ENCODE data around the gene TMC5. TPM values are rescaled to one million over a fixed set of nuclear protein-coding genes. Genes with fewer than 3 reads are reported as not detected.

The TMC5 gene
- total and polyA plus RNA-seq, 2 of the 8 experiments (the other 6 are each of a cell fraction or from before 2014, with no cell fraction given): 1.6 to 1.8 TPM

DNA sequence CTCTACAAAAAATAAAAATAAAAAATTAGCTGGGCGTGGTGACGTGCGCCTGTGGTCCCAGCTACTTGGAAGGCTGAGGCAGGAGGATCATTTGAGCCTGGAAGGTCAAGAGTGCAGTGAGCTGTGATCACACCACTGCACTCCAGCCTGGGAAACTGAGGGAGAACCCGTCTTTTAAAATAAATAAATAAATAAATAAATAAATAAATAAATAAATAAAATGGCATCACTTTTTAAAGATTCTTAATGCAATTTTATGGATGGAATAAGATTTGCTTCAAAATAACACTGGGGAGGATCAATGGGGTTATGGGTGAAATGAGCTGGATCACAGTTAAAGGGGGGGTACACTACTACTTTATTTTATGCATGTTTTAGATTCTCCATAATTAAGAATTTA, 89.3 kb downstream of the TMC5 start (continued):
- TF ChIP-seq, protein P1, sequence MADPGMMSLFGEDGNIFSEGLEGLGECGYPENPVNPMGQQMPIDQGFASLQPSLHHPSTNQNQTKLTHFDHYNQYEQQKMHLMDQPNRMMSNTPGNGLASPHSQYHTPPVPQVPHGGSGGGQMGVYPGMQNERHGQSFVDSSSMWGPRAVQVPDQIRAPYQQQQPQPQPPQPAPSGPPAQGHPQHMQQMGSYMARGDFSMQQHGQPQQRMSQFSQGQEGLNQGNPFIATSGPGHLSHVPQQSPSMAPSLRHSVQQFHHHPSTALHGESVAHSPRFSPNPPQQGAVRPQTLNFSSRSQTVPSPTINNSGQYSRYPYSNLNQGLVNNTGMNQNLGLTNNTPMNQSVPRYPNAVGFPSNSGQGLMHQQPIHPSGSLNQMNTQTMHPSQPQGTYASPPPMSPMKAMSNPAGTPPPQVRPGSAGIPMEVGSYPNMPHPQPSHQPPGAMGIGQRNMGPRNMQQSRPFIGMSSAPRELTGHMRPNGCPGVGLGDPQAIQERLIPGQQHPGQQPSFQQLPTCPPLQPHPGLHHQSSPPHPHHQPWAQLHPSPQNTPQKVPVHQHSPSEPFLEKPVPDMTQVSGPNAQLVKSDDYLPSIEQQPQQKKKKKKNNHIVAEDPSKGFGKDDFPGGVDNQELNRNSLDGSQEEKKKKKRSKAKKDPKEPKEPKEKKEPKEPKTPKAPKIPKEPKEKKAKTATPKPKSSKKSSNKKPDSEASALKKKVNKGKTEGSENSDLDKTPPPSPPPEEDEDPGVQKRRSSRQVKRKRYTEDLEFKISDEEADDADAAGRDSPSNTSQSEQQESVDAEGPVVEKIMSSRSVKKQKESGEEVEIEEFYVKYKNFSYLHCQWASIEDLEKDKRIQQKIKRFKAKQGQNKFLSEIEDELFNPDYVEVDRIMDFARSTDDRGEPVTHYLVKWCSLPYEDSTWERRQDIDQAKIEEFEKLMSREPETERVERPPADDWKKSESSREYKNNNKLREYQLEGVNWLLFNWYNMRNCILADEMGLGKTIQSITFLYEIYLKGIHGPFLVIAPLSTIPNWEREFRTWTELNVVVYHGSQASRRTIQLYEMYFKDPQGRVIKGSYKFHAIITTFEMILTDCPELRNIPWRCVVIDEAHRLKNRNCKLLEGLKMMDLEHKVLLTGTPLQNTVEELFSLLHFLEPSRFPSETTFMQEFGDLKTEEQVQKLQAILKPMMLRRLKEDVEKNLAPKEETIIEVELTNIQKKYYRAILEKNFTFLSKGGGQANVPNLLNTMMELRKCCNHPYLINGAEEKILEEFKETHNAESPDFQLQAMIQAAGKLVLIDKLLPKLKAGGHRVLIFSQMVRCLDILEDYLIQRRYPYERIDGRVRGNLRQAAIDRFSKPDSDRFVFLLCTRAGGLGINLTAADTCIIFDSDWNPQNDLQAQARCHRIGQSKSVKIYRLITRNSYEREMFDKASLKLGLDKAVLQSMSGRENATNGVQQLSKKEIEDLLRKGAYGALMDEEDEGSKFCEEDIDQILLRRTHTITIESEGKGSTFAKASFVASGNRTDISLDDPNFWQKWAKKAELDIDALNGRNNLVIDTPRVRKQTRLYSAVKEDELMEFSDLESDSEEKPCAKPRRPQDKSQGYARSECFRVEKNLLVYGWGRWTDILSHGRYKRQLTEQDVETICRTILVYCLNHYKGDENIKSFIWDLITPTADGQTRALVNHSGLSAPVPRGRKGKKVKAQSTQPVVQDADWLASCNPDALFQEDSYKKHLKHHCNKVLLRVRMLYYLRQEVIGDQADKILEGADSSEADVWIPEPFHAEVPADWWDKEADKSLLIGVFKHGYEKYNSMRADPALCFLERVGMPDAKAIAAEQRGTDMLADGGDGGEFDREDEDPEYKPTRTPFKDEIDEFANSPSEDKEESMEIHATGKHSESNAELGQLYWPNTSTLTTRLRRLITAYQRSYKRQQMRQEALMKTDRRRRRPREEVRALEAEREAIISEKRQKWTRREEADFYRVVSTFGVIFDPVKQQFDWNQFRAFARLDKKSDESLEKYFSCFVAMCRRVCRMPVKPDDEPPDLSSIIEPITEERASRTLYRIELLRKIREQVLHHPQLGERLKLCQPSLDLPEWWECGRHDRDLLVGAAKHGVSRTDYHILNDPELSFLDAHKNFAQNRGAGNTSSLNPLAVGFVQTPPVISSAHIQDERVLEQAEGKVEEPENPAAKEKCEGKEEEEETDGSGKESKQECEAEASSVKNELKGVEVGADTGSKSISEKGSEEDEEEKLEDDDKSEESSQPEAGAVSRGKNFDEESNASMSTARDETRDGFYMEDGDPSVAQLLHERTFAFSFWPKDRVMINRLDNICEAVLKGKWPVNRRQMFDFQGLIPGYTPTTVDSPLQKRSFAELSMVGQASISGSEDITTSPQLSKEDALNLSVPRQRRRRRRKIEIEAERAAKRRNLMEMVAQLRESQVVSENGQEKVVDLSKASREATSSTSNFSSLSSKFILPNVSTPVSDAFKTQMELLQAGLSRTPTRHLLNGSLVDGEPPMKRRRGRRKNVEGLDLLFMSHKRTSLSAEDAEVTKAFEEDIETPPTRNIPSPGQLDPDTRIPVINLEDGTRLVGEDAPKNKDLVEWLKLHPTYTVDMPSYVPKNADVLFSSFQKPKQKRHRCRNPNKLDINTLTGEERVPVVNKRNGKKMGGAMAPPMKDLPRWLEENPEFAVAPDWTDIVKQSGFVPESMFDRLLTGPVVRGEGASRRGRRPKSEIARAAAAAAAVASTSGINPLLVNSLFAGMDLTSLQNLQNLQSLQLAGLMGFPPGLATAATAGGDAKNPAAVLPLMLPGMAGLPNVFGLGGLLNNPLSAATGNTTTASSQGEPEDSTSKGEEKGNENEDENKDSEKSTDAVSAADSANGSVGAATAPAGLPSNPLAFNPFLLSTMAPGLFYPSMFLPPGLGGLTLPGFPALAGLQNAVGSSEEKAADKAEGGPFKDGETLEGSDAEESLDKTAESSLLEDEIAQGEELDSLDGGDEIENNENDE (IDR thresholded peaks at IDR 0.05; ENCODE audit: insufficient replicate concordance, low read length): no peak
- no peak for TF ChIP-seq CBX5 (IDR thresholded peaks at IDR 0.05; ENCODE audit: low read depth, low read length)
- TF ChIP-seq YY1 (IDR thresholded peaks at IDR 0.05; ENCODE audit: low read depth, low read length): no peak
- TF ChIP-seq BCL11A (IDR thresholded peaks at IDR 0.05; ENCODE audit: low read depth in 2 of 2, low read length in 2 of 2): no peak
- TF ChIP-seq CBX8 (IDR thresholded peaks at IDR 0.05; ENCODE audit: borderline replicate concordance, low read depth, low read length): no peak
- no peak for TF ChIP-seq HDAC6 (IDR thresholded peaks at IDR 0.05; ENCODE audit: low read depth, low read length)
- TF ChIP-seq SAP30 (IDR thresholded peaks at IDR 0.05; ENCODE audit: insufficient read depth, insufficient replicate concordance, low read length): no peak
- TF ChIP-seq, protein P2, sequence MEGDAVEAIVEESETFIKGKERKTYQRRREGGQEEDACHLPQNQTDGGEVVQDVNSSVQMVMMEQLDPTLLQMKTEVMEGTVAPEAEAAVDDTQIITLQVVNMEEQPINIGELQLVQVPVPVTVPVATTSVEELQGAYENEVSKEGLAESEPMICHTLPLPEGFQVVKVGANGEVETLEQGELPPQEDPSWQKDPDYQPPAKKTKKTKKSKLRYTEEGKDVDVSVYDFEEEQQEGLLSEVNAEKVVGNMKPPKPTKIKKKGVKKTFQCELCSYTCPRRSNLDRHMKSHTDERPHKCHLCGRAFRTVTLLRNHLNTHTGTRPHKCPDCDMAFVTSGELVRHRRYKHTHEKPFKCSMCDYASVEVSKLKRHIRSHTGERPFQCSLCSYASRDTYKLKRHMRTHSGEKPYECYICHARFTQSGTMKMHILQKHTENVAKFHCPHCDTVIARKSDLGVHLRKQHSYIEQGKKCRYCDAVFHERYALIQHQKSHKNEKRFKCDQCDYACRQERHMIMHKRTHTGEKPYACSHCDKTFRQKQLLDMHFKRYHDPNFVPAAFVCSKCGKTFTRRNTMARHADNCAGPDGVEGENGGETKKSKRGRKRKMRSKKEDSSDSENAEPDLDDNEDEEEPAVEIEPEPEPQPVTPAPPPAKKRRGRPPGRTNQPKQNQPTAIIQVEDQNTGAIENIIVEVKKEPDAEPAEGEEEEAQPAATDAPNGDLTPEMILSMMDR (IDR thresholded peaks at IDR 0.05; ENCODE audit: control extremely low read depth in 1 of 3, insufficient read depth in 1 of 3, low read depth in 1 of 3, low read length in 3 of 3): no peak
- no peak for TF ChIP-seq PHF8 (conservative IDR thresholded peaks at IDR 0.05; ENCODE audit: low read depth, low read length)
